Tibial nerve (tissue), 4 donors: ENCODE data around the gene MRPL19. TPM values are rescaled to one million over a fixed set of nuclear protein-coding genes. Genes with fewer than 3 reads are reported as not detected.
"Not testable (repeated sequence)": the region's sequence is repeated elsewhere in the genome, so short reads cannot be mapped to it uniquely, and the experiment has no call there.

Source experiments
- DNase-seq, 2 donors: peaks; one replicate each; pipeline ENCODE4 v3.0.0-alpha.2; 2019; ENCODE audit warnings: low spot score in 2 of 2
- H3K27ac ChIP-seq, 4 donors: fragments of 200-600 bp; sonication (generic) in 3 of 4; one replicate each; pipeline ENCODE4 v1.5.1; 2017 to 2019; ENCODE audit warnings: mild to moderate bottlenecking in 1 of 4
- H3K27me3 ChIP-seq, 2 donors: fragments of 200-600 bp; sonication (generic) in 1 of 2; one replicate each; pipeline versions ENCODE4 v1.5.1 to v1.6.0; 2017 to 2019
- H3K36me3 ChIP-seq, 3 donors: fragments of 200-600 bp; sonication (generic); one replicate each; pipeline ENCODE4 v1.5.1; 2018 to 2019
- H3K4me1 ChIP-seq, 4 donors: fragments of 200-600 bp; sonication (generic) in 3 of 4; one replicate each; pipeline ENCODE4 v1.5.1; 2017 to 2019
- H3K4me3 ChIP-seq, 4 donors: fragments of 200-600 bp; sonication (generic) in 3 of 4; one replicate each; pipeline ENCODE4 v1.5.1; 2017 to 2019; ENCODE audit warnings: mild to moderate bottlenecking in 1 of 4, moderate library complexity in 1 of 4
- H3K9me3 ChIP-seq, 4 donors: fragments of 200-600 bp; sonication (generic) in 3 of 4; one replicate each; pipeline ENCODE4 v1.5.1; 2017 to 2019
- CTCF ChIP-seq, 5 experiments: fragments of 200-600 bp in 3 of 5; fragments of 450-650 bp in 2 of 5; sonication (generic) in 3 of 5; IDR thresholded peaks; one replicate each; pipeline ENCODE4 v1.5.1; 2016 to 2019; ENCODE audit warnings: antibody characterized with exemption in 5 of 5, mild to moderate bottlenecking in 3 of 5, moderate library complexity in 2 of 5
- EP300 ChIP-seq, 2 donors: sonication (generic); formaldehyde crosslinking; IDR thresholded peaks; one replicate each; pipeline ENCODE4 v1.6.1; 2017; ENCODE audit warnings: antibody characterized with exemption in 2 of 2, mild to moderate bottlenecking in 1 of 2
- POLR2A ChIP-seq, 2 donors: fragments of 450-650 bp; IDR thresholded peaks; one replicate each; pipeline ENCODE4 v1.6.1; 2017; ENCODE audit warnings: antibody characterized with exemption in 2 of 2, mild to moderate bottlenecking in 2 of 2, moderate library complexity in 2 of 2
- WGBS, 2 donors: methylation state at CpG; one replicate each; pipeline ENCODE4 v1.1.5; 2018; 5-methylcytosine and 5-hydroxymethylcytosine counted together
- total RNA-seq, 4 donors: library from RNA; depleted of rRNA; stranded (reverse); fragments of >200 nt; gene quantifications; one replicate each; pipeline ENCODE4 v1.1.0, GENCODE V29; 2016

MRPL19 gene
- total RNA-seq, 4 donors from 2014 or later: 27.9 to 52.9 (median 34.9) TPM

- TF ChIP-seq POLR2A (IDR thresholded peaks at IDR 0.05): no peak
- no peak for TF ChIP-seq CTCF (IDR thresholded peaks at IDR 0.05)
- TF ChIP-seq EP300 (IDR thresholded peaks at IDR 0.05): no peak
- peak overlapping the region; percentile 85 to 91 (median 89) for H3K27ac ChIP-seq
- H3K4me1 ChIP-seq: peaks cover 0 to 34% (median 12%) of the 10 kb centered on the region in 4 donors
- H3K9me3 ChIP-seq: no peaks in the 10 kb centered on the region
- 0 to 1% methylated on average over 6 to 12 of the region's 12 CpGs for WGBS, 2 donors
- peak in 1 of 2 donors; percentile 8 for DNase-seq
- H3K36me3 ChIP-seq: peaks cover 0 to 9% (median 0%) of the 10 kb centered on the region in 3 donors
- peak overlapping the region; percentile 78 to 96 (median 84) for H3K4me3 ChIP-seq
- H3K27me3 ChIP-seq: no peaks in the 10 kb centered on the region
These were observed 63.6 kb downstream of the MRPL19 start for GRCh38 chr2:75710220-75710576.

- peak; percentile 76 to 78 for DNase-seq
- TF ChIP-seq CTCF (IDR thresholded peaks at IDR 0.05) (peak; percentile 35 to 71 (median 48)), POLR2A (IDR thresholded peaks at IDR 0.05) (peak in 1 of 2 donors; percentile 63), EP300 (IDR thresholded peaks at IDR 0.05) (peak in 1 of 2 donors; percentile 71)
- no peaks in the 10 kb centered on the region for H3K27me3 ChIP-seq
- 1 to 3% methylated on average over 26 to 36 of the region's 66 CpGs for WGBS, 2 donors
- no peaks in the 10 kb centered on the region for H3K9me3 ChIP-seq
- peak within 1 kb of the TSS; percentile 85 to 91 (median 89) for H3K27ac ChIP-seq
- H3K4me1 ChIP-seq: peaks cover 0 to 34% (median 12%) of the 10 kb centered on the region in 4 donors
- H3K36me3 ChIP-seq: peaks cover 0 to 7% (median 0%) of the 10 kb centered on the region in 3 donors
- peak within 1 kb of the TSS; percentile 78 to 96 (median 84) for H3K4me3 ChIP-seq
These were observed 64.1 kb downstream of the MRPL19 start, which contains the start of gene GCFC2 for GRCh38 chr2:75710577-75711253. TSS of gene GCFC2 (minus strand) at chr2:75710915. CDS start at chr2:75710855, 60 bp downstream.

- 94 to 100% methylated on average over 20 to 31 of the region's 31 CpGs for WGBS, 2 donors
- not testable (repeated sequence) for H3K4me3 ChIP-seq, DNase-seq, H3K27ac ChIP-seq, H3K27me3 ChIP-seq, H3K9me3 ChIP-seq, H3K36me3 ChIP-seq
- H3K4me1 ChIP-seq: peaks cover 0 to 34% (median 12%) of the 10 kb centered on the region in 4 donors
These were observed 65.0 kb downstream of the MRPL19 start for GRCh38 chr2:75711590-75711989.

- Histone ChIP-seq H3K27ac (no peak overlapping the region), H3K4me3 (no peak overlapping the region), H3K4me1 (no peaks in the 10 kb centered on the region), H3K36me3 (no peaks in the 10 kb centered on the region), H3K27me3 (no peaks in the 10 kb centered on the region), H3K9me3 (peaks cover 0 to 5% (median 0%) of the 10 kb centered on the region in 4 donors)
- TF ChIP-seq POLR2A (IDR thresholded peaks at IDR 0.05) (no peak), CTCF (IDR thresholded peaks at IDR 0.05) (no peak), EP300 (IDR thresholded peaks at IDR 0.05) (no peak)
- WGBS, 2 donors: 35 to 46% methylated on average over 3 of the region's 3 CpGs
- no peak for DNase-seq
These were observed 69.8 kb downstream of the MRPL19 start for GRCh38 chr2:75716406-75716805.

GRCh38 chr2:75719616-75720015, 73.0 kb downstream of the MRPL19 start:
- no peaks in the 10 kb centered on the region for H3K4me1 ChIP-seq
- no peak overlapping the region for H3K27ac ChIP-seq
- no peak for TF ChIP-seq POLR2A (IDR thresholded peaks at IDR 0.05)
- no peak for TF ChIP-seq CTCF (IDR thresholded peaks at IDR 0.05)
- TF ChIP-seq EP300 (IDR thresholded peaks at IDR 0.05): no peak
- peaks cover 0 to 5% (median 0%) of the 10 kb centered on the region in 4 donors for H3K9me3 ChIP-seq
- no peaks in the 10 kb centered on the region for H3K36me3 ChIP-seq
- H3K4me3 ChIP-seq: no peak overlapping the region
- no peak for DNase-seq
- WGBS, 2 donors: 89 to 93% methylated on average over 1 of the region's 1 CpG
- no peaks in the 10 kb centered on the region for H3K27me3 ChIP-seq
